GM18519 (cell line): ENCODE data around the gene HYAL3.
"Not testable (repeated sequence)": the region's sequence is repeated elsewhere in the genome, so short reads cannot be mapped to it uniquely, and the experiment has no call there.

Experiments used
- ATAC-seq: cut with Tn5 transposase; IDR thresholded peaks from one replicate; pipeline ENCODE4 v1.9.1; 2021; ENCODE audit warnings: mild to moderate bottlenecking, moderate library complexity; ENCODE audit not compliant: unreplicated experiment, low FRiP score

Gene HYAL3

GRCh38 chr3:50317300-50317699 lies 18.1 kb upstream of the HYAL3 start:
- ATAC-seq, result no peak

- no peak for ATAC-seq
These were observed 17.5 kb upstream of the HYAL3 start for GRCh38 chr3:50316657-50317242.

GRCh38 chr3:50314816-50315215 lies 15.6 kb upstream of the HYAL3 start:
- ATAC-seq, result no peak

- ATAC-seq, result no peak
These were observed 15.1 kb upstream of the HYAL3 start for GRCh38 chr3:50314342-50314741.

- ATAC-seq, result not testable (repeated sequence)
These were observed 12.8 kb upstream of the HYAL3 start for GRCh38 chr3:50312041-50312440.

- no peak for ATAC-seq
These were observed 5.4 kb upstream of the HYAL3 start for GRCh38 chr3:50304601-50305000.

- no peak for ATAC-seq
These were observed 4.0 kb upstream of the HYAL3 start, which contains the start of gene HYAL1 for GRCh38 chr3:50303013-50303815. Gene HYAL1, minus strand, starts transcription at chr3:50303574. Its CDS starts 618 bp downstream, at chr3:50302956.

GRCh38 chr3:50302095-50303012 lies 3.1 kb upstream of the HYAL3 start:
- no peak for ATAC-seq

GRCh38 chr3:50300681-50301254 lies 1.6 kb upstream of the HYAL3 start:
- ATAC-seq, result no peak

GRCh38 chr3:50299929-50300680 lies 900 bp upstream of the HYAL3 start:
- no peak for ATAC-seq

- no peak for ATAC-seq
These were observed 378 bp upstream of the HYAL3 start for GRCh38 chr3:50299638-50299928.

- ATAC-seq, result no peak
These were observed 1.1 kb downstream of the HYAL3 start for GRCh38 chr3:50297896-50298725.

- no peak for ATAC-seq
These were observed 1.8 kb downstream of the HYAL3 start for GRCh38 chr3:50297384-50297775.

GRCh38 chr3:50296721-50297383 lies 2.4 kb downstream of the HYAL3 start:
- ATAC-seq, result no peak

- ATAC-seq, result no peak
These were observed 3.4 kb downstream of the HYAL3 start for GRCh38 chr3:50295553-50296431.

- ATAC-seq, result no peak
These were observed 4.5 kb downstream of the HYAL3 start for GRCh38 chr3:50294492-50295403.

- no peak for ATAC-seq
These were observed 5.1 kb downstream of the HYAL3 start for GRCh38 chr3:50294089-50294488.
